ENCODE data around the gene KRTAP10-9.
"Not testable (repeated sequence)": the region's sequence is repeated elsewhere in the genome, so short reads cannot be mapped to it uniquely, and the experiment has no call there.

GRCh38 chr21:44638506-44639330 is 11.8 kb downstream of the KRTAP10-9 start:
- not testable (repeated sequence) for TF ChIP-seq CTCF, POLR2A (IDR thresholded peaks at IDR 0.05)
